Measurements from ENCODE around the gene CNPY1.

The CNPY1 gene

GRCh38 chr7:155463114-155463811, 83.1 kb downstream of the CNPY1 start:
- no peak for DNase-seq

- no peak for DNase-seq
Observed at GRCh38 chr7:155462163-155462735, 84.1 kb downstream of the CNPY1 start.

DNA sequence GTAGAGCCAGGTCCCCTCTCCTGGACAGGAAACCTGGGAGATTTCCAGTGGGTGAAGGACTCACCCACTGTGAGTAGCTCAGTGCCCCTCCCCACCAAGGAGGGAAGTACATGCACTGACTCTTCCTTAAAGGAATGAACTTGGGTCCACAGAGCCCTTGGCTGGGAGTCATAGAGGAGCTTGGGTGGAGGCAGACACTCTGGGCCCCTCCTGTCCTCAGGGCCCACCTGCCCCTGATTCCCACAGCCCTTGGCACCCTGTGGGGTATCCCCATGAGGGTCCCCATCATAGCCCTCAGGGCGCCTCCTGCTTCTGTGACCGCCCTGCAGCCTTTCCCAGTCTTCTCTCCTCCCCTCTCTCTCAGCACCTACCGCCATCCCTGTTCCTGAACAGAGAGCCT, 84.7 kb downstream of the CNPY1 start:
- no peak for DNase-seq

- DNase-seq: no peak
Observed at GRCh38 chr7:155460926-155461613, 85.3 kb downstream of the CNPY1 start.

DNA sequence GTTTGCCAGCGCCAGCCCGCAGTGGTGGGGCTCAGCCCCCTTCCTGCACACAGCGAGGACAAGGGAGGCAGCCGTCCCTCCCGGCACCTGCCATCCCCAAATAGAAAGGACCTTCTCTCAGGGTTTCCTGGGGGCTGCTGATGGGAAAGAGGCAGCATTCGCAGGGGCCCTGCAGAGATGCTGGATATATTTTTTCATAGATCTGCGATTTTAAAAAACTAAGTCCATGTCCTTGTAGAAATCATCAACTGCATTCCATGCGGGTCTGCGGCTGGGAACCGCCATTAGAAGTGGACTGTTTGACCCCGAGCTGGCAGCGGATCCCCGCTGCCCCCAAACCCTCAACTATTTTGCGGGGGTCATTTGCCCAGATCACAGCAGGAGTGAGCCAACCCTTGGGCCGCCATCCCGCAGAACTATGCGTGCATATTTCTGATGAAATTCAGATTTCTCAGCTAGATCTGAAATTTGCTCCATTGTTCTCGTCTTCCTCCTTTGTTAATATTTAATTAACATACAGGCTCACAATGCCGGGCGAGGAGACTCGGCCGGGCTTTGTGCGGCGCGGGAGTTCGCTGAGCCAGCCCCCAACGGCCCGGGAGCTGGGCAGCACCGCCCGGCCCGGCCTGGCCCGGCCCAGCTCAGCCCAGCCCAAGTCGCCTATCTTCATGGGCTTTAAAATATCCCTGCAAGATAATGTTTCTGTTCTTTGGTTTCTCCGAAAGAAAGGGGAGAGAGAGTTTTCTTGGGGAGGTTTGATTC, 86.5 kb downstream of the CNPY1 start:
- no peak for DNase-seq

- DNase-seq: no peak
Observed at GRCh38 chr7:155458878-155459699, 87.3 kb downstream of the CNPY1 start.

DNA sequence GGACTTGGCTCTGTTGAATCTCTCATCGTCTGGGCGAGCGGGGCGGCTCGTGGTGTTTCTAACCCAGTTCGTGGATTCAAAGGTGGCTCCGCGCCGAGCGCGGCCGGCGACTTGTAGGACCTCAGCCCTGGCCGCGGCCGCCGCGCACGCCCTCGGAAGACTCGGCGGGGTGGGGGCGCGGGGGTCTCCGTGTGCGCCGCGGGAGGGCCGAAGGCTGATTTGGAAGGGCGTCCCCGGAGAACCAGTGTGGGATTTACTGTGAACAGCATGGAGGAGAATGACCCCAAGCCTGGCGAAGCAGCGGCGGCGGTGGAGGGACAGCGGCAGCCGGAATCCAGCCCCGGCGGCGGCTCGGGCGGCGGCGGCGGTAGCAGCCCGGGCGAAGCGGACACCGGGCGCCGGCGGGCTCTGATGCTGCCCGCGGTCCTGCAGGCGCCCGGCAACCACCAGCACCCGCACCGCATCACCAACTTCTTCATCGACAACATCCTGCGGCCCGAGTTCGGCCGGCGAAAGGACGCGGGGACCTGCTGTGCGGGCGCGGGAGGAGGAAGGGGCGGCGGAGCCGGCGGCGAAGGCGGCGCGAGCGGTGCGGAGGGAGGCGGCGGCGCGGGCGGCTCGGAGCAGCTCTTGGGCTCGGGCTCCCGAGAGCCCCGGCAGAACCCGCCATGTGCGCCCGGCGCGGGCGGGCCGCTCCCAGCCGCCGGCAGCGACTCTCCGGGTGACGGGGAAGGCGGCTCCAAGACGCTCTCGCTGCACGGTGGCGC, 88.1 kb downstream of the CNPY1 start, which contains the start of gene EN2:
Gene EN2 (plus strand): TSS at position 19 of the 767 bp plus-strand sequence. CDS start 249 bp downstream, at position 268.
- no peak for DNase-seq

DNA sequence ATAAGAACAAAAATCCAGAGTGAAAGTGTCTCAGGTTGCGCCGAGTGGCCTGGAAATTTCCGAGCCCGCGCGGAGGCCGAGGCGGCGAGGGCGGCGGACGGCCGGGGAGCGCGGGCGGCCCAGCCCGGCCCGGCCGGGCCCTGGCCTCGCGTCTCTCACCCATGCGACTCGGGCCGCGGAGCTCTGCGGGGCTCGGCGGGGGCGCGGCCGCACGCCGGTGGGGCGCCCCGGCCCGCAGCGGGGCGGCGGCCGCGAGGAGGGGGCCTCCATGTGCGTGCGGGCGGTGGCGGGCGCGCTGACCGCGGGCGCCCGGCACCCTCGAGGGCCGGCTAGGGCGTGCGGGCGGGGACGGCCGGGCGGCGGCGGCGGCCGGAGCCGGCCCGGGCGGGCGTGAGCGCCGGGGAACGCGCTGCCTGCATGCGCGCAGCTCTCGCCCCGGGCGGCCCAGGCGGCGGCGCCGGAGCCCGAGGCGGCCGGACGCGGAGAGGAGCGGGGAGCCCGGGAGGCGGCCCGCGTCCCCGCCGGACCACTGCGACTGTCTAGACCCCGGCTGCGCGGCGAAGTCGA, 88.7 kb downstream of the CNPY1 start:
- DNase-seq: no peak

DNA sequence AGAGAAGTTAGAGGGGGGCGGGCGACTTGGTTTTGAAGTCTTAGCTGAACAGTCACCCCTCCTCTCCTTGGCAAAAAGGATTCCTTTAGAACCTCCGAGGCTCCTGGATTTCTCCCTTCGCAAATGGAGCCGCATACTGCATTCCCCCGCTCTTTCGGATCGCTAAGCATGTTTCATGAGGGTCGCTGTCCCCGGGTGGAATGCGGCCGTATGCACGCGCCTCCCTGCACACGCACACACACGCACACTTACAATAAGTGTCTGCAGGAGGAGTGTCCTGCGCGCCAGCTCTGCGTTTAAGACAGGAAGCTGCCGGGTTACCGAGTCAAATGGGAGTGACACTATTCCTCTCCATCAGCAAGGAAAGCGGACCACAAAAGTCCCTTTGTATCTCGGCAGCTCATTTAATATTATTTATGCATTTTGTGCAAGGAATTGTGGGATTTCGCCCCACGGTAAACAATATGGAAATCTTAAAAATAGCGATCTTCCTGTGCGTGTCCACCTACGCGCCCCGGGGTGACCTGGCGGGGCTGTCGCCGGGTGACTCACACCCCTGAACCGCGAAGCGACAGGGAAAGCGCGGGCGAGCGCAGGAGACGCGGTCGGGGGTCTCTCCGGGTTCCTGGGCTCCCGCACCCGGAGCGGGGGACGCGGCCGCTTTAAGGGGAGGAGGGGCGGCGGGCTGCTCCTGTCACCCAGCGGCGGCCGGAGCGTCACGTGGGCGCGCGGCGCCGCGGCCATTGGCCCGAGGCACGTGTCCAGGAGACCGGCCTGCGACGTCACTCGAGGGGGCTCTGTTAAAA, 89.4 kb downstream of the CNPY1 start:
- no peak for DNase-seq

DNA sequence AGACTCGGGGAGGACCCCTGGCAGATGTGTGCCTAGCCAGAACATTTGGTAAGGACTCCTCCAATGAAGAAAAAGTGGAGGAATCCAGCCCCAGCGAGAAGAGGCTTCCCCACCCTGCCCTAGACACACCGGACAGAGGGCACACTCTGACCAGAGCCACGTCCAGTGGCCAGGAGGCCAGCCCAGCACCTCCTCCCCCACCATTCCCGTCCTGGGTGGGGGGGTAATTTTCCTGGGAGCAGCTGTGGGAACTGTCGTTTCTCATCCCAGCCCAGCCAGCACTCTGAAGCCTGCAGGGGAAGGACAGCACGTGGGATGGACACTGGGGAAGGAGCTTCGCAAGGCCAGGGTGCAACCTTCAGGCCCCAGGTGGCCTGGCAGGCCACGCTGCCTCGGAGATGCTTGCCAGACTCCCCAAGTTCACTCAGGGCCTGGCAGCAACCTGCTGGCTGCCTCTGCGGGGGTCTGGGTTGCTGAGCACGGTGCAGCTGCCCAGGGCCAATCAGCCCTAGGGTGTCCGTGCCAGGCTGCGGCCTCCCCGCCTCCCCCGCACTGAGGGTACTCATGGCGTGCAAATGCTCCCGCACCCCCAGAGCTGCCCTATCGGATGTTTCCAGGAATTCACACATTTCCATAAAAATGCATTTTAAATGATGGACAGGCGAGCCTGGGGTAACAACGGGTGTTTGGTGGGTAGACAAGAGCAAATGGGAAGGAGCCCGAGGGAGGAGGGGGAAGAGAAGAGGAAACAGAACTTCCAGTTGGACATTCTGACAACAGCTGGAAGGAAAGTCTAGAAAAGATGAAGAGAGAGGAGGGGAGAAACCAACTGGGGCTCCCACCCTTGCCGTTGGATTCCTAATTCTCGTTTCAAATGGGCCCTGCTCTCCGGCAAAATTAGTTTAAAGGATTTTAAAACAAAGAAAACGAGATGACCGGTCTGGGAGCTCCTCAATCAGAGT, 90.3 kb downstream of the CNPY1 start:
- no peak for DNase-seq

DNA sequence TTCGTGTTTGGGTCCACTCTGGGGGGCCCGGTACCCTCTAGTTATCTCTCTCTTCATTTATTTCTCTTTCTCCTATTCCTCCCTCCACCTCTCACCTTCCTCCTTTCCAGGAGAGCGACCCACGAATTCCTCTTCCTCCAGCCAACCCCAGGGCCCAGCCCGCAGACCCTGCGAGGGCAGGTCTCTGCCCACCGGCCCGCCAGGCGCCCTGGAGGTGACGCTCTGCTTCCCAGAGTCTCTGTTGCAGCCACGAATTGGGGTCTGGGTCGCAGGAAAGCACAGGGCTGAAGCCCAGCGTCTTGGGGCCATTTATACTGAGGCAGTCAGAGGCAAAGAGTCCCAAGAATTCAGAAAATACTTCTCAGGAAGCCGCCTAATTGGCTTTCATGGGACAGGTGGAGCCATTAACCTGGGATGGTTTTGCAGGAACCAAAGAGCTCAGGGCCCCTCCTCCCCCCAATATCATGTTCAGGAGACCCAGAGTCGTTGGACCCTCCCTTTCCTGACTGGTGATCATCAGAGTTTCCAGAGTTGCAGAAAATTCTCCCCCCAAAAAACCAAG, 91.1 kb downstream of the CNPY1 start:
- DNase-seq: no peak

DNA sequence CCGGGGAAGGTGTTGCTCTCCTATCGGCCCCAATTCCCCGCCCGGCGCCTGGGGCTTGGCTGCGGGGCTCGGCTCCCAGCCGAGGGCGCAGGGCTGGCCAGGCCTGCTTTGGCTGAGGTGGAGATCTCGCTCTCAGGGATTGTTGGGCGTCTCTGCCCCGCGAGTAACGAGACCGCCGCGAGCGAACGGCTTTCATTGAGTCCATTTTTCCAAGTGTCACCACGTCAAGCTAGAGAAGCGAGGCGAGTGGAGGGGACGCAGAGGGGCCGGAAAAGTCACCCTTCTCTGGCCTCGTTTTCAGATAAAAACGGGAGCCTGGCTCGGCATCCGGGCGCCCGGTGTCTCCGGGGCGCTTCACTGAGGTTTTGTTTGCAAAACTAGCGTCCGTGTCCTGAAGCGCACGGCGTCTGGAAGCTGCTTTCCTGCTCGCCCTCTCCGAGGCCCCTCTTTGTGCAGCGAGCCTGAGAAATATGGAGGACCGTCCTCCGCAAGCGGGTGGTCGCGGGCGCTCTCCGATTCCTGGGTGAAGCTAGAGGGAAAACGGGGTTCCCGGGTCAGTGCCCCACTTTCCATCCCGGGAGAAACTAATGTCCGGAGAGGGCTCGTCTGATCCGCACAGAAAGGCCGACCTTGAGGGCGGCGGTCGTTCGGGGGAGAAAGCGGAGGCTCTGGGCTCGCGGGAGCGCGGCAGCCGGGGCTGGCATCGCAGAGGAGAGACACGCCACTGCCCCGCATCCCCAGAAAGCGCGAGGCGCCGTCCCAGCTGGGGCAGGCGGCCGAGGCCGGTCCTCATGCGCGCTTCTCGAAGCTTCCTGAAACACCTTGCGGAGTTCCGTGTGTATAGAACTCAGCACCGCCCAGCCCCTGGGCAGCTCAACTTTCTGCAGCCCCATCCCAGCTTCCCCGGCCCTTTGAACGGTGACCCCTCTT, 91.9 kb downstream of the CNPY1 start:
- no peak for DNase-seq

DNA sequence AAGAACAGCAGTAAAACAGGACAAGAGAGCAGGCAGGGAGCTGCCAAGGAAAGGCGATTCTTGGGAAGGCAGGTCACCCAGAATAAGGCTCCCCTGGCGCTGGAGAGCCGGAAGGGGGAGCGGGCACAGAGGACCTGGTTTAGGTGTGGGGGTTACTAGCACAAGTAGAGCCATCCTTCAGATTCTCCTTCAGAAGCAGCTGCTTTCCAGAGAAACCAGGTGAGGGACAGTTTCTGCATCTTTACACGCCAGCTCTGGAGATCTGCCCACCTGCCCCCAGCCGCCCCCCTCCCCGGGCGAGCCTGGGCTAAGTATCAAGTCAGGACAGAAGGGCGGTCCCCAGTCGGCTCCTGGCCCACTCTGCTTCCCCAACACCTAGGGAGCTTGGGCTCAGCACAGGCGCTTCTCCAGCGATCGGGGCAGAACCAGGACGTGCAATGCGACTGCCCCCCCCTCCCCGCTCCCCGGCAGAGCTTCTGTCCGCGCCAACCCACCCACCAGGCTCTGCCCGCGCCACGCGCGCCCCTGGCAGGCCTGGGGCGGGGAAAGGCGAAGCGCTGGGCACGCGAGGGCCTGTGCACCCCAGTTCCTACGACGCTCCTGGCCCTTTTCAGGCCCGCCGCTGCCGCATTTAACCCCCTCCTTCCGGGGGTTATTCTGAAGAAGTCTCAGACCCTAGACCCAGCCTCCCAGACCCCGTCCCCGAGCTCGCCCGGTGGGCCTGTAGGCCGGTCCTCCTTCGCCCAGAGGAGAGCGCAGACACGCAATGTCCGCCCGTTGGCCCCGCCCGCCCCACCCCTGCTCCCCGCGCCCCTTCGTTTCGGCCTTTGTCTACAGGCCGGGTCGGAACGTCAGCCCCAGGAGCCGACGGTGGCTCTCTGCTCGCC, 92.8 kb downstream of the CNPY1 start:
- DNase-seq: no peak

DNA sequence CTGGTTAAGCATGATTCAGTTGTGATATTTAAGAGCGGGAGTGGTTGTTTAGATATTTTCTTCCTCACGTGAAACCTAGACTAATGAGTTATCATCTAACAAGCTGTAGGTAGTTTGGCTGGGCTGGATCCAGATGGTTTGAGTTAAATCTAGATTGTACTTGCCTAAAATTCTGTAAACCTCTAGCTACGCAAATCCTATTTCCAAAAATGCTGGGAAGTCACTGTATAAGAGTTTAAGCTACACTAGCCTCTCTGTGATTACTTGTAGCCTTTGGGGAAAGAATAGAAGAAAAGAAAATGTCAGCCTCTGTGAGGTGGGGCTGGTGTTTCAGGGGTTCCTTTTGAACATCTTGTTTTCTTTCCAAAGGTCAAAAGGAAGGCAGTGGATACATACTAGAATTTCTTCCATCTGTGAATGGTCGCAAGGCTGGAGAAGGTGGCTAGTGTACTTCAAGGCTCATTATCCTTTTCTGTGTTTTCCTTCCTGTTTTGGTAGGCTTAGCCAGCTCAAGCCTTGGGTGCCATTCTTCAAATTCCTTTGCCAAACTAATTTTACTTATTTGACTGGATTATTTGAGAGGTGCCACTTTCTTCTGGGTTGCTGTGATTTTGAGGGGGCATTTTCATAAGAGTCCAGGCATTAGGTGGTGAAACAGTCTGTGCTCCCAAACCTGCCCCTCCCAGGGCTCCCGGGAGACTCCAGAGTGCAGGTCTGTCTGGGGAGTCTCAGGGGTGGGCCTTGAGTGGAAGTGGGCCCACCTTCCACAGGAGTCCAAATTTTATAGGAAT, 93.7 kb downstream of the CNPY1 start:
- no peak for DNase-seq

GRCh38 chr7:155451840-155452239, 94.5 kb downstream of the CNPY1 start:
- DNase-seq: no peak

All from NCI-H510A (cell line).